ENCODE results near the gene TOM1L1. TPM values are rescaled to one million over a fixed set of nuclear protein-coding genes. Genes with fewer than 3 reads are reported as not detected.
A peak's percentile ranks its signal among the peaks of the same experiment; 100 is the strongest.

Gene TOM1L1
- total RNA-seq, 6 experiments from 2014 or later, result 36.5 to 74.5 (median 61.9) TPM

GRCh38 chr17:54941285-54941684 lies 40.6 kb downstream of the TOM1L1 start:
- no peak overlapping the region for H3K27ac ChIP-seq
- H3K36me3 ChIP-seq, result peaks cover 0 to 36% (median 17%) of the 10 kb centered on the region in 4 donors
- peak in 2 of 4 donors; percentile 49 to 84 for ATAC-seq
- WGBS (ENCODE audit: insufficient coverage, low coverage, low lambda C conversion rate, missing lambda C conversion rate), result 40% methylated on average over 1 of the region's 1 CpG
- intact Hi-C loops (cut with DNase I), result no loop called here
- no peaks in the 10 kb centered on the region for H3K9me3 ChIP-seq
- no peak for DNase-seq
- H3K4me1 ChIP-seq, result peaks cover 0 to 14% (median 0%) of the 10 kb centered on the region in 4 donors
- no peak for TF ChIP-seq CTCF (IDR thresholded peaks at IDR 0.05)
- no peak for TF ChIP-seq POLR2A (IDR thresholded peaks at IDR 0.05)
- no peaks in the 10 kb centered on the region for H3K27me3 ChIP-seq
- no peak overlapping the region for H3K4me3 ChIP-seq

DNA sequence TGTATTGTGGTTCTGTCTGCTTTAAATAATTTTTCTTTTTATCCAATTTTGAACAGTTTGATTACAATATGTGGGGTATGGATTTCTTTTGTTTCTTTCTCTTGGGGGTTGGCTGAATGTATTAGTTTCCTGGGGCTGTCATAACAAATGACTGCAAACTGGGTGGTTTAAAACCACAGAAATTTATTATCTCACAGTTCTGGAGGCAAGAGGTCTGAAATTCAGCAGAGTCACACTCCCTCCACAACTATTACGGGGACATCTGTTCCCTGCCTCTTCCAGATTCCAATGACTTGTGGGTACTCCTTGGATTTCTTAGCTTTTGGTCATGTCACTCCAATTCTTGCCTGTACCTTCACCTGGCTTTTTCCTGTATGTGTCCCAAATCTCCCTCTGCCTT lies 44.1 kb downstream of the TOM1L1 start:
- intact Hi-C loops (cut with DNase I), result no loop called here
- Histone ChIP-seq H3K4me3 (no peak overlapping the region), H3K27me3 (no peaks in the 10 kb centered on the region), H3K27ac (no peak overlapping the region), H3K4me1 (peaks cover 0 to 23% (median 0%) of the 10 kb centered on the region in 4 donors), H3K36me3 (peaks cover 0 to 30% (median 4%) of the 10 kb centered on the region in 4 donors), H3K9me3 (no peaks in the 10 kb centered on the region)
- DNase-seq (no peak), ATAC-seq (no peak)
- TF ChIP-seq POLR2A (IDR thresholded peaks at IDR 0.05) (no peak), CTCF (IDR thresholded peaks at IDR 0.05) (no peak)
- WGBS (ENCODE audit: insufficient coverage, low coverage, low lambda C conversion rate, missing lambda C conversion rate), result 55% methylated on average over 1 of the region's 1 CpG

DNA sequence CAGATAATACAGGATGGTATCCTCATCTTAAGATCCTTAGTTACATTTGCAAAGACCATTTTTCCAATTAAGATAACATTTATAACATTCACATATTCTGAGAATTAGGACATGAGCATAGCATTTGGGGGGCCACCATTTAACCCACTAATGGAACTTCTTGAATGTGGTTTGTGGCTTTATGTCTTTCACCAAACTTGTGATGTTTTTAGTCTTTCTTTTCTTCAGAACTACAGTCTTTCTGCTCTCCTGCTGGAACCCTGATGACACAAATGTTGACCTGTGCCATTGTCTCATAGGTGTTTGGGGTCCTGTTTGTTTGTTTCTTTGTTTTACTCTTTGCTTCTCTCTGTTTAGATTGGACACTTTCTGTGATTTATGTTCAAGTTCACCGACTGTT lies 44.6 kb downstream of the TOM1L1 start:
- DNase-seq (no peak), ATAC-seq (no peak)
- intact Hi-C loops (cut with DNase I), result no loop called here
- Histone ChIP-seq H3K4me3 (no peak overlapping the region), H3K9me3 (no peaks in the 10 kb centered on the region), H3K4me1 (peaks cover 0 to 19% (median 0%) of the 10 kb centered on the region in 4 donors), H3K27ac (no peak overlapping the region), H3K36me3 (peaks cover 0 to 30% (median 7%) of the 10 kb centered on the region in 4 donors), H3K27me3 (no peaks in the 10 kb centered on the region)
- TF ChIP-seq CTCF (IDR thresholded peaks at IDR 0.05) (no peak), POLR2A (IDR thresholded peaks at IDR 0.05) (no peak)
- WGBS (ENCODE audit: insufficient coverage, low coverage, low lambda C conversion rate, missing lambda C conversion rate), result 57% methylated on average over 1 of the region's 1 CpG

- Histone ChIP-seq H3K4me1 (peaks cover 0 to 14% (median 0%) of the 10 kb centered on the region in 4 donors), H3K27me3 (no peaks in the 10 kb centered on the region), H3K27ac (no peak overlapping the region), H3K36me3 (peaks cover 0 to 33% (median 8%) of the 10 kb centered on the region in 4 donors), H3K9me3 (no peaks in the 10 kb centered on the region), H3K4me3 (no peak overlapping the region)
- intact Hi-C loops (cut with DNase I), result no loop called here
- WGBS (ENCODE audit: insufficient coverage, low coverage, low lambda C conversion rate, missing lambda C conversion rate), result 86% methylated on average over 1 of the region's 1 CpG
- ATAC-seq (no peak), DNase-seq (no peak)
- TF ChIP-seq POLR2A (IDR thresholded peaks at IDR 0.05) (no peak), CTCF (IDR thresholded peaks at IDR 0.05) (no peak)
These were observed 45.0 kb downstream of the TOM1L1 start for GRCh38 chr17:54945671-54946070.

- peaks cover 0 to 47% (median 13%) of the 10 kb centered on the region in 4 donors for H3K36me3 ChIP-seq
These were observed 46.7 kb downstream of the TOM1L1 start for GRCh38 chr17:54947396-54947795.

More at GRCh38 chr17:54947396-54947795, 46.7 kb downstream of the TOM1L1 start:
- Histone ChIP-seq H3K9me3 (no peaks in the 10 kb centered on the region), H3K4me1 (peaks cover 0 to 9% (median 0%) of the 10 kb centered on the region in 4 donors), H3K27me3 (no peaks in the 10 kb centered on the region), H3K4me3 (no peak overlapping the region), H3K27ac (no peak overlapping the region)
- no peak for DNase-seq
- intact Hi-C loops (cut with DNase I), result no loop called here
- 67% methylated on average over 2 of the region's 2 CpGs for WGBS (ENCODE audit: insufficient coverage, low coverage, low lambda C conversion rate, missing lambda C conversion rate)
- TF ChIP-seq POLR2A (IDR thresholded peaks at IDR 0.05) (no peak), CTCF (IDR thresholded peaks at IDR 0.05) (no peak)
- peak in 2 of 4 donors; percentile 45 to 69 for ATAC-seq

Measured in right lobe of liver (tissue), 6 donors.